ENCODE data around the gene CHSY1.

- no peak for TF ChIP-seq CTCF (conservative IDR thresholded peaks at IDR 0.05; ENCODE audit: low read length)
- TF ChIP-seq EZH2phosphoT487 (IDR thresholded peaks at IDR 0.05; ENCODE audit: borderline replicate concordance, low read depth, low read length) = no peak
Observed at GRCh38 chr15:101183226-101183930, 68.5 kb downstream of the CHSY1 start.
